Fibroblast of pulmonary artery (primary cell): ENCODE results near the gene NR1D1.
A peak's percentile ranks its signal among the peaks of the same experiment; 100 is the strongest.

Experiments used
- DNase-seq: peaks from one replicate; pipeline ENCODE4 v3.0.0-alpha.2; 2010; ENCODE audit warnings: low read depth
- H3K4me3 ChIP-seq: replicated peaks from 2 replicates; pipeline ENCODE4 v1.5.1; 2011; ENCODE audit warnings: low read depth, mild to moderate bottlenecking, control low read depth, low read length, moderate library complexity
- TF ChIP-seq, protein P1 (sequence below): IDR thresholded peaks from 2 replicates; pipeline ENCODE4 v1.5.1; 2011; ENCODE audit warnings: mild to moderate bottlenecking, control low read depth, low read length, inconsistent platforms; ENCODE audit errors: missing control alignments

NR1D1 gene

DNA sequence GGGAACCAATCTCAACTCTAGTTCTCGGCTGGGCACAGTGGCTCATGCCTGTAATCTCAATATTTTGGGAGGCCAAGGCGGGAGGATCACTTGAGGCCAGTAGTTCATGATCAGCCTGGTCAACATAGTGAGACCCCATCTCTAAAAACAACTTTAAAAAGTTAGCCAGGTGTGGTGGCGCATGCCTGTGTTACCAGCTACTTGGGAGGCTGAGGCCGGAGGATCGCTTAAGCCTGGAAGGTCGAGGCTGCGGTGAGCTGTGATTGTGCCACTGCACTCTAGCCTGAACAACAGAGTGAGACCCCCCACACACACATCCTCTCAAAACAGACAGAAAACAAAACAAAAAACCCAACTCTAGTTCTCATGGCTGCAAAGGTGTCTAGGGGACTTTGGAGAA is 32.7 kb downstream of the NR1D1 start:
- DNase-seq: no peak
- TF ChIP-seq, protein P1, sequence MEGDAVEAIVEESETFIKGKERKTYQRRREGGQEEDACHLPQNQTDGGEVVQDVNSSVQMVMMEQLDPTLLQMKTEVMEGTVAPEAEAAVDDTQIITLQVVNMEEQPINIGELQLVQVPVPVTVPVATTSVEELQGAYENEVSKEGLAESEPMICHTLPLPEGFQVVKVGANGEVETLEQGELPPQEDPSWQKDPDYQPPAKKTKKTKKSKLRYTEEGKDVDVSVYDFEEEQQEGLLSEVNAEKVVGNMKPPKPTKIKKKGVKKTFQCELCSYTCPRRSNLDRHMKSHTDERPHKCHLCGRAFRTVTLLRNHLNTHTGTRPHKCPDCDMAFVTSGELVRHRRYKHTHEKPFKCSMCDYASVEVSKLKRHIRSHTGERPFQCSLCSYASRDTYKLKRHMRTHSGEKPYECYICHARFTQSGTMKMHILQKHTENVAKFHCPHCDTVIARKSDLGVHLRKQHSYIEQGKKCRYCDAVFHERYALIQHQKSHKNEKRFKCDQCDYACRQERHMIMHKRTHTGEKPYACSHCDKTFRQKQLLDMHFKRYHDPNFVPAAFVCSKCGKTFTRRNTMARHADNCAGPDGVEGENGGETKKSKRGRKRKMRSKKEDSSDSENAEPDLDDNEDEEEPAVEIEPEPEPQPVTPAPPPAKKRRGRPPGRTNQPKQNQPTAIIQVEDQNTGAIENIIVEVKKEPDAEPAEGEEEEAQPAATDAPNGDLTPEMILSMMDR: no peak
- no peak overlapping the region for H3K4me3 ChIP-seq

DNA sequence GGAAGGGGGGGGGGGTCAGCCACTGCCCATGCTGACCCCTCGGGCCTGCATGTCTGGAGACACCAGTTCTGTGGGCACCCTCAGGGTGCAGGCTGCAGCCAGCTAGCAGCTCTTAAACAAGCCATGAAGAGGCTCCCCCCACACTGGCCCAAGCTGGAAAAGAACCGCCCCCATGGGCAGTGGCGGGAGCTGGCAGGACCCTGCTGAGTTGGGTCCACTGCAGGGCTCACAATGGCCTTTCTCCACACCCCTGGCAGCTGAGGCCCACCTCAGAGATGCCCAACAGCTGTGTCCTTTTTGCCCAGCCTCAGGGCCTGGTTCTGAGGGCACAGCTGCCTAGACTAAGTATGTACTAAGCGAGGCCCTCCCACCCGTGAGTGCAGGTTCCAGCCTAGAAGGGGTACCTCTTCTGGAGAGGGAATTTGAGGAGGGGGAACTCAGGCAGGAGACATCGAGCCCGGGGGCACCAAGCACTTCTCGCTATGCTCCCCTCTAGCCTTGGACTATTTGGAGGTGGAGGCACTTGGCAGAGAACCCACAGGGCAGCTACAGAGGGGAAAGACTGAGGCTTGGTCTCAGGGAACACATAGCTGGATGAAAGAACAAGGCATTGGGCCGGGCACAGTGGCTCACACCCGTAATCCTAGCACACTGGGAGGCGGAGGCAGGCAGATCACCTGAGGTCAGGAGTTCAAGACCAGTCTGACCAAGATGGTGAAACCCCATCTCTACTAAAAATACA is 34.4 kb downstream of the NR1D1 start:
- TF ChIP-seq, protein P1: no peak
- no peak for DNase-seq
- no peak overlapping the region for H3K4me3 ChIP-seq

DNA sequence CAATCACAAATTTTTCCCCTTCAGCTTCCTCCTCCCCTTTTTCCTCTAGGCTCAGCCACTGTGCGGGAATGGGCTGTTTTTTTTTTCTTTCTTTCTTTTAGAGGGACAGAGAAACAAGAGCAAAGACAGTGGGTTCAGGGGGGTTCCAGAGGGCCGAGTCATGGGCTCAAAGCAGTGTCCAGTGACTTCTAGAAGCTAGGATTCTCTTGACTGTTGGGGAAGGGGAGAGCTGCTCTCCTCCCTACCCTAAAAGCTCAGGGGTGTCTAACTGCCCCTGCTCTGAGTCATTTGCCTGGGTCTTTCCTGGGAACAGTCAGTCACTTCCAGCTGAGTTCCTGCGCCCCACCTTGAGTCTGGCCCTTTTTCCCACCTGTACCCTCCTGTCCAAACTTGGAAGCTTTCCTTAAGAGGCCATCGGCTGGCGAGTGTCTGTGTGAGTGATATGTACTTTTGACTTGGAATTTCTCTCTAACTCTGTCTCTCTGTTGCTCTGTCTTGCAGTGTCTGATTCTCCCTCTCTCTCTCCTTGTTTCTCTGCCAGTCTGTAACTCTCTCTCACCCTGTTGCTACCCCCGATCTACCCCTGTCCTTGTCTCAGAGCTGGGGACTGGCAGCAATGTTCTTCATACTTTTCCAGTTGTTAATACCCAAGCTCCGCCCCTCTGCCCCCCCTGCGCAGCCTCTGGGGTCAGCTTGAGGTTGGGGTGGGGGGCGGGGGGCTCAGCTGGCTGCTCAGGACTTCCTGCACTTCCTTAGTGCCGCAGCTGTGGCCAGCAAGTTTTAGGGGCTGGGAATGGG is 35.2 kb downstream of the NR1D1 start:
- DNase-seq: peak; percentile 39
- TF ChIP-seq, protein P1: no peak
- peak overlapping the region; percentile 91 for H3K4me3 ChIP-seq

DNA sequence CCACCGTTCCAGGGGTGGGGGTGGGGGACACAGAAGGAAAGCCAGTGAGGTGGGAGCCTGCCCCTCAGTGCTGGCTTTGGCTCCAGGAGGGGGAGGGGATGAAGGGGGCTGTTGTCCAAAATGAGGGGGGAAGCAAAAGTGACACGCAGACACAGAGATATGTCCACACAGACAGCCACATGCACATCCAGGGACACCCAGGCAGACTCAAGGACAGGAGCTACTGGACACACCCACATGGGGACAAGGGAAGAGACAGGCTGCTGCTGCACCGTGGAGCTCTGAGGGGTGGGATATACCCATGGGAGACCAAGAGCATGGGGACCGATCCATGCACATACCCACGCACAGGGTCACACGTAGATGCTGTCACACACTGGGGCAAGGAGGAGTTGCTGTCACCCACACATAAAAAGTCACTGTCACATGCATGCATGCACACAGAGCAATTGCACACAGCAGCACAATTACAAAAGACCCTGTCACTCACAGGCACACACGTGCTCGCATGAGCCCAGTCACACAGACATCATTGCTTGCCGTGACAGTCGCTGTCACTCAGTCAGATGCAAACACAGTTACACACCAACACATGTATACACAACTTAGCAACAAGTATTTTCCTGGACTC is 36.4 kb downstream of the NR1D1 start:
- TF ChIP-seq, protein P1: no peak

DNA sequence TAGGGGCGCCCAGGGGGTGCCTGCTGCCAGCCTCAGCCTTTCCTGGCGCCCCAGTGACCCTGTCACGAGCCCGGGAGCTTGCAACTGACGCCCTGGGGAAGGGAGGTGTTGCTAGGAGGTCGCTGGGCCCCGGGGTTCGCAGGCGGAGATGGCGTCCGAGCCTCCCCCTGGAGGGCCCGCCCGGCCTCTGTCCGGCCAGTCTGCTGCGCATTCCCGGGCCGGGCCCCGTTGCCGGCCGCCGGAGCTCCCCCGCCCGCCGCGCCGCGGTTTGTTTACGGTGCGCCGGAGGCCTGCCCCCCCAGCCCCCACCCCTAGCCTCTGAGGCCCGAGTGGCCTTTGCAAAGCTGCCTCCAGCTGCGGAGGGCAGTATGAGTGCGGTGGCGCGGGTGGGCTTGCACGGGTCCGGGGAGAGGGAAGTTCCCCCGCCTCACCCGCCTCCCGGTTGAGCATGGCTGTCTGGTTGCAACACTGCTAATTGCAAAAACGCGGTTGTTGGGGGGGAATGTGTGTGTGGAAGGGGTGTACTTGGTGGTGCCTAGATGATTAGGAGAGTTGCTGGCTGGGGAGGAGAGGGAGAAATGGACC is 37.1 kb downstream of the NR1D1 start:
- peak; percentile 40 for DNase-seq
- H3K4me3 ChIP-seq: peak overlapping the region; percentile 91
- TF ChIP-seq, protein P1: no peak

More for the DNA sequence above, 36.4 kb downstream of the NR1D1 start:
- peak overlapping the region; percentile 91 for H3K4me3 ChIP-seq
- DNase-seq: no peak

DNA sequence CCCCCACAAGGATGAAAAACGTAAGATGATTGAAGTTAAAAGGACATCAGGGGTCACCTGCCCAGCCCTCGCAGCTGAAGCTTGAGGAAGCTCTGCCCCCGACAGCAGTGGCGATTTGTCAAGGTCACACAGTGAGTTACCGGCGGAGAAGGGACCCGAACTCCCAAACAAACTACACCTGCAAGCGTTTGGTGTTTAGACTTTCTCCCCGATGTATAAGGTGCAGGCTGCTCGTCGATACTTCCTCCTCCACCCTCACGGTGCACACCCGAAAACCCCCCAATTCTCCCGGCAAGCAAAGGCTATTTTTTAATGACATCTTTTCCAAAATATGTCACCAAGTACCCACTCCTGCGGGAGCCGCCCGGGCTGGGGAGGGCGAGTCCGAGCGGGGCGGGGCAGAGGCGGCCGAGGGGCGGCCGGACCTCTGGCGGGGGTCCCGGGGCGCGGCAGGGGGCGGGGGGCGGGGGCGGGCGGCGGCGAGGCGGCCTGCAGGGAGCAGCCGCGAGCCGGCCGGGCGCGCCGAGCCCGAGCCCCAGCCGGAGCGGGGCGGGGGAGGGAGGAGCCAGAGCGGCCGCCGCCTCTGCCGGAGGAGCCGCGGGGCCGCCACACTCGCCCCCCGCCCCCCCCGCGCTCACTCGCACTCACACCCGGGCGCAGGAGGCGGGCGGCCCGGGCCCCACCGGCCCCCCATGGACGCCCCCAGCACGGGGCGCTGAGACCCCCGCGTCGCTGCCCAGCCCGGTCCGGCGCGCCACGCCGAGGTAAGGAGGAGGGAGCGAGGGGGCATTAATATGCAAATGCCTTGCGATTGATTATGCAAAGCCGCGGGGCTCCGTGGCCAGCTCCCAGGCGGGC is 37.8 kb downstream of the NR1D1 start, which contains the start of gene THRA:
THRA (plus strand) TSS at position 637 of the 858 bp plus-strand sequence. CDS start 11,524 bp downstream, outside the sequence.
- TF ChIP-seq, protein P1: no peak
- DNase-seq: peak; percentile 50
- peak within 1 kb of the TSS; percentile 91 for H3K4me3 ChIP-seq
